ENCODE measurements around the gene BIRC7.
A peak's percentile ranks its signal among the peaks of the same experiment; 100 is the strongest.

BIRC7 gene

GRCh38 chr20:63230800-63231268, 4.9 kb upstream of the BIRC7 start:
- Mint-ChIP-seq H3K4me3 (no peak overlapping the region), H3K9me3 (no peaks in the 10 kb centered on the region), H3K27ac (no peak overlapping the region), H3K27me3 (peaks cover 52% of the 10 kb centered on the region), H3K4me1 (peaks cover 25% of the 10 kb centered on the region)
- DNase-seq (no peak), ATAC-seq (no peak)

- DNase-seq (no peak), ATAC-seq (no peak)
- no peak overlapping the region for H3K27ac Mint-ChIP-seq
- H3K27me3 Mint-ChIP-seq, result peaks cover 52% of the 10 kb centered on the region
- no peak overlapping the region for H3K4me3 Mint-ChIP-seq
- peaks cover 40% of the 10 kb centered on the region for H3K4me1 Mint-ChIP-seq
- no peaks in the 10 kb centered on the region for H3K9me3 Mint-ChIP-seq
These were observed 3.3 kb upstream of the BIRC7 start for GRCh38 chr20:63232235-63233060.

- Mint-ChIP-seq H3K4me3 (no peak overlapping the region), H3K27me3 (peaks cover 52% of the 10 kb centered on the region), H3K4me1 (peaks cover 42% of the 10 kb centered on the region), H3K27ac (no peak overlapping the region), H3K9me3 (no peaks in the 10 kb centered on the region)
- DNase-seq (no peak), ATAC-seq (no peak)
These were observed 2.7 kb upstream of the BIRC7 start for GRCh38 chr20:63233061-63233344.

- no peak overlapping the region for H3K27ac Mint-ChIP-seq
- DNase-seq, result no peak
These were observed 1.8 kb upstream of the BIRC7 start for GRCh38 chr20:63233924-63234323.

GRCh38 chr20:63234693-63235398, 859 bp upstream of the BIRC7 start:
- Mint-ChIP-seq H3K27ac (no peak overlapping the region), H3K9me3 (no peaks in the 10 kb centered on the region), H3K4me3 (peak overlapping the region; percentile 44 to 83), H3K27me3 (peaks cover 36% of the 10 kb centered on the region), H3K4me1 (peaks cover 51% of the 10 kb centered on the region)
- DNase-seq, result no peak
- peak; percentile 32 for ATAC-seq

More at GRCh38 chr20:63233924-63234323, 1.8 kb upstream of the BIRC7 start:
- Mint-ChIP-seq H3K4me1 (peaks cover 51% of the 10 kb centered on the region), H3K27me3 (peaks cover 45% of the 10 kb centered on the region), H3K9me3 (no peaks in the 10 kb centered on the region), H3K4me3 (no peak overlapping the region)
- no peak for ATAC-seq

- H3K4me1 Mint-ChIP-seq, result peaks cover 41% of the 10 kb centered on the region
These were observed 572 bp downstream of the BIRC7 start for GRCh38 chr20:63236116-63236837.

GRCh38 chr20:63238031-63238430, 2.3 kb downstream of the BIRC7 start:
- Mint-ChIP-seq H3K27me3 (peaks cover 8% of the 10 kb centered on the region), H3K4me1 (peaks cover 41% of the 10 kb centered on the region), H3K9me3 (no peaks in the 10 kb centered on the region), H3K4me3 (peak overlapping the region in 1 of 2 donors; percentile 37), H3K27ac (no peak overlapping the region)
- DNase-seq (no peak), ATAC-seq (peak; percentile 6)

More at GRCh38 chr20:63236116-63236837, 572 bp downstream of the BIRC7 start:
- peak overlapping the region; percentile 67 to 78 for H3K27ac Mint-ChIP-seq
- H3K9me3 Mint-ChIP-seq, result no peaks in the 10 kb centered on the region
- peaks cover 22% of the 10 kb centered on the region for H3K27me3 Mint-ChIP-seq
- DNase-seq (no peak), ATAC-seq (no peak)
- H3K4me3 Mint-ChIP-seq, result peak overlapping the region in 1 of 2 donors; percentile 83

GRCh38 chr20:63238514-63239125, 2.9 kb downstream of the BIRC7 start:
- no peak overlapping the region for H3K27ac Mint-ChIP-seq
- H3K4me1 Mint-ChIP-seq, result peaks cover 41% of the 10 kb centered on the region
- DNase-seq, result peak in 1 of 2 donors; percentile 31
- peaks cover 2% of the 10 kb centered on the region for H3K27me3 Mint-ChIP-seq
- H3K4me3 Mint-ChIP-seq, result peak overlapping the region in 1 of 2 donors; percentile 37
- no peaks in the 10 kb centered on the region for H3K9me3 Mint-ChIP-seq
- ATAC-seq, result peak; percentile 55

- Mint-ChIP-seq H3K4me3 (no peak overlapping the region), H3K27ac (no peak overlapping the region), H3K27me3 (no peaks in the 10 kb centered on the region), H3K4me1 (peaks cover 40% of the 10 kb centered on the region), H3K9me3 (no peaks in the 10 kb centered on the region)
- ATAC-seq, result no peak
- DNase-seq, result no peak
These were observed 3.7 kb downstream of the BIRC7 start for GRCh38 chr20:63239431-63239830.

GRCh38 chr20:63240004-63240403, 4.3 kb downstream of the BIRC7 start:
- no peaks in the 10 kb centered on the region for H3K9me3 Mint-ChIP-seq
- H3K4me3 Mint-ChIP-seq, result no peak overlapping the region
- H3K27me3 Mint-ChIP-seq, result no peaks in the 10 kb centered on the region
- no peak for DNase-seq
- H3K4me1 Mint-ChIP-seq, result peaks cover 34% of the 10 kb centered on the region
- H3K27ac Mint-ChIP-seq, result no peak overlapping the region
- no peak for ATAC-seq

- DNase-seq (no peak), ATAC-seq (no peak)
- no peak overlapping the region for H3K27ac Mint-ChIP-seq
- peaks cover 12% of the 10 kb centered on the region for H3K27me3 Mint-ChIP-seq
- H3K9me3 Mint-ChIP-seq, result no peaks in the 10 kb centered on the region
- H3K4me1 Mint-ChIP-seq, result peaks cover 21% of the 10 kb centered on the region
- H3K4me3 Mint-ChIP-seq, result no peak overlapping the region
These were observed 5.6 kb downstream of the BIRC7 start for GRCh38 chr20:63241272-63241671.

- no peak for ATAC-seq
- no peaks in the 10 kb centered on the region for H3K9me3 Mint-ChIP-seq
- H3K27ac Mint-ChIP-seq, result no peak overlapping the region
- H3K4me3 Mint-ChIP-seq, result no peak overlapping the region
- DNase-seq, result no peak
- H3K4me1 Mint-ChIP-seq, result peaks cover 9% of the 10 kb centered on the region
- peaks cover 21% of the 10 kb centered on the region for H3K27me3 Mint-ChIP-seq
These were observed 7.0 kb downstream of the BIRC7 start for GRCh38 chr20:63242736-63243135.

GRCh38 chr20:63243604-63244247, 8.0 kb downstream of the BIRC7 start:
- DNase-seq (no peak), ATAC-seq (no peak)
- no peak overlapping the region for H3K27ac Mint-ChIP-seq
- H3K4me1 Mint-ChIP-seq, result peaks cover 1% of the 10 kb centered on the region
- peaks cover 31% of the 10 kb centered on the region for H3K27me3 Mint-ChIP-seq
- H3K9me3 Mint-ChIP-seq, result no peaks in the 10 kb centered on the region
- H3K4me3 Mint-ChIP-seq, result no peak overlapping the region

GRCh38 chr20:63244468-63244867, 8.8 kb downstream of the BIRC7 start:
- ATAC-seq (no peak), DNase-seq (no peak)
- Mint-ChIP-seq H3K4me1 (no peaks in the 10 kb centered on the region), H3K4me3 (no peak overlapping the region), H3K27ac (no peak overlapping the region), H3K27me3 (peaks cover 38% of the 10 kb centered on the region), H3K9me3 (no peaks in the 10 kb centered on the region)
